Activated effector memory CD4-positive, alpha-beta T cell treated with Interleukin-2 at 50 U/mL for 16 hours (primary cell): ENCODE data around the gene UPK3A.
A peak's percentile ranks its signal among the peaks of the same experiment; 100 is the strongest.
"Not testable (repeated sequence)": the region's sequence is repeated elsewhere in the genome, so short reads cannot be mapped to it uniquely, and the experiment has no call there.

Experiments
- DNase-seq: peaks from one replicate; pipeline ENCODE4 v3.0.0-alpha.2; 2020

Gene UPK3A

GRCh38 chr22:45284705-45285262 is at the start of gene UPK3A:
Gene UPK3A, plus strand, starts transcription at chr22:45284949. Its CDS starts 65 bp downstream, at chr22:45285014.
- DNase-seq: peak; percentile 27

- no peak for DNase-seq
Observed at GRCh38 chr22:45235101-45235777, 49.5 kb upstream of the UPK3A start.

- DNase-seq: no peak
Observed at GRCh38 chr22:45235851-45236342, 48.9 kb upstream of the UPK3A start.

- no peak for DNase-seq
Observed at GRCh38 chr22:45237065-45237990, 47.4 kb upstream of the UPK3A start.

- DNase-seq: no peak
Observed at GRCh38 chr22:45238076-45238956, 46.4 kb upstream of the UPK3A start.

- no peak for DNase-seq
Observed at GRCh38 chr22:45238957-45239680, 45.6 kb upstream of the UPK3A start.

- no peak for DNase-seq
Observed at GRCh38 chr22:45239681-45240051, 45.1 kb upstream of the UPK3A start.

- no peak for DNase-seq
Observed at GRCh38 chr22:45240104-45240809, 44.5 kb upstream of the UPK3A start.

GRCh38 chr22:45240810-45241631 is 43.7 kb upstream of the UPK3A start, which contains the start of gene KIAA0930:
Gene KIAA0930, minus strand, starts transcription at chr22:45240894. Its CDS starts 191 bp downstream, at chr22:45240703.
- peak; percentile 67 for DNase-seq

- no peak for DNase-seq
Observed at GRCh38 chr22:45242778-45243191, 42.0 kb upstream of the UPK3A start.

GRCh38 chr22:45244916-45245315 is 39.8 kb upstream of the UPK3A start:
- DNase-seq: no peak

GRCh38 chr22:45246060-45246985 is 38.4 kb upstream of the UPK3A start:
- no peak for DNase-seq

- DNase-seq: no peak
Observed at GRCh38 chr22:45248832-45249561, 35.8 kb upstream of the UPK3A start.

- DNase-seq: no peak
Observed at GRCh38 chr22:45251825-45252224, 32.9 kb upstream of the UPK3A start.

- DNase-seq: no peak
Observed at GRCh38 chr22:45253039-45253641, 31.6 kb upstream of the UPK3A start.

- no peak for DNase-seq
Observed at GRCh38 chr22:45254388-45254787, 30.4 kb upstream of the UPK3A start.

- DNase-seq: no peak
Observed at GRCh38 chr22:45254789-45255278, 29.9 kb upstream of the UPK3A start.

- DNase-seq: not testable (repeated sequence)
Observed at GRCh38 chr22:45257941-45258340, 26.8 kb upstream of the UPK3A start.
